Cardiac septum (tissue), 1 donor: Measurements from ENCODE around the gene GNAZ. TPM values are rescaled to one million over a fixed set of nuclear protein-coding genes. Genes with fewer than 3 reads are reported as not detected.

Source experiments
- DNase-seq: peaks from one replicate; pipeline ENCODE4 v3.0.0-alpha.2; 2020; ENCODE audit warnings: low spot score
- intact Hi-C: fragments of 100-400 bp; cut with DNase I; formaldehyde crosslinking; loops from one replicate; pipeline ENCODE4 v1.14.0; 2022
- total RNA-seq: library from RNA; stranded (reverse); fragmentation: NEBNext Ultra II Directional; extraction: Animal tissue kit (Norgen Biotek cat#: 25700); gene quantifications from one replicate; pipeline ENCODE4 v1.2.1, GENCODE V29; 2021
- donor health status: DM: no; HTN: no; CAD: no.

GNAZ gene
- total RNA-seq, 1 donor from 2014 or later = 2.2 TPM

- DNase-seq = no peak
- intact Hi-C loops = no loop called here
Measured at GRCh38 chr22:23113847-23114720, 43.8 kb downstream of the GNAZ start.

- intact Hi-C loops = no loop called here
- no peak for DNase-seq
Measured at GRCh38 chr22:23114721-23115020, 44.4 kb downstream of the GNAZ start.

GRCh38 chr22:23115369-23115768, 45.0 kb downstream of the GNAZ start:
- intact Hi-C loops = no loop called here

GRCh38 chr22:23115825-23116494, 45.6 kb downstream of the GNAZ start:
- intact Hi-C loops = no loop called here
- DNase-seq = no peak

More at GRCh38 chr22:23115369-23115768, 45.0 kb downstream of the GNAZ start:
- no peak for DNase-seq

- no peak for DNase-seq
- intact Hi-C loops = no loop called here
Measured at GRCh38 chr22:23116506-23117263, 46.4 kb downstream of the GNAZ start.

GRCh38 chr22:23117275-23117674, 47.0 kb downstream of the GNAZ start:
- no peak for DNase-seq
- intact Hi-C loops = no loop called here

GRCh38 chr22:23117891-23118646, 47.8 kb downstream of the GNAZ start:
- DNase-seq = no peak
- intact Hi-C loops = no loop called here

- intact Hi-C loops = no loop called here
- no peak for DNase-seq
Measured at GRCh38 chr22:23118647-23119493, 48.6 kb downstream of the GNAZ start.

GRCh38 chr22:23119494-23120414, 49.4 kb downstream of the GNAZ start:
- no peak for DNase-seq
- intact Hi-C loops = loop anchor here (10.0 kb wide), 1 partner anchor 655 kb away; no protein-coding TSS in a partner anchor

- intact Hi-C loops = loop anchor here (10.0 kb wide), 1 partner anchor 656 kb away; no protein-coding TSS in a partner anchor
Measured at GRCh38 chr22:23120415-23120899, 50.1 kb downstream of the GNAZ start.

GRCh38 chr22:23121000-23121421, 50.7 kb downstream of the GNAZ start:
- no peak for DNase-seq
- intact Hi-C loops = loop anchor here (10.0 kb wide), 1 partner anchor 656 kb away; no protein-coding TSS in a partner anchor

More at GRCh38 chr22:23120415-23120899, 50.1 kb downstream of the GNAZ start:
- DNase-seq = no peak

GRCh38 chr22:23121424-23121823, 51.1 kb downstream of the GNAZ start:
- intact Hi-C loops = loop anchor here (10.0 kb wide), 1 partner anchor 657 kb away; no protein-coding TSS in a partner anchor
- no peak for DNase-seq

- no peak for DNase-seq
- intact Hi-C loops = loop anchor here (10.0 kb wide), 1 partner anchor 658 kb away; no protein-coding TSS in a partner anchor
Measured at GRCh38 chr22:23122216-23122957, 52.1 kb downstream of the GNAZ start.

GRCh38 chr22:23122992-23123803, 52.9 kb downstream of the GNAZ start:
- no peak for DNase-seq
- intact Hi-C loops = loop anchor here (10.0 kb wide), 1 partner anchor 658 kb away; no protein-coding TSS in a partner anchor

GRCh38 chr22:23123804-23124254, 53.5 kb downstream of the GNAZ start:
- no peak for DNase-seq
- intact Hi-C loops = loop anchor here (10.0 kb wide), 1 partner anchor 659 kb away; no protein-coding TSS in a partner anchor
